Measurements from ENCODE around the gene RARS1. TPM values are rescaled to one million over a fixed set of nuclear protein-coding genes. Genes with fewer than 3 reads are reported as not detected.

Gene RARS1
- total RNA-seq, 1 donor from 2014 or later, result 131 TPM

DNA sequence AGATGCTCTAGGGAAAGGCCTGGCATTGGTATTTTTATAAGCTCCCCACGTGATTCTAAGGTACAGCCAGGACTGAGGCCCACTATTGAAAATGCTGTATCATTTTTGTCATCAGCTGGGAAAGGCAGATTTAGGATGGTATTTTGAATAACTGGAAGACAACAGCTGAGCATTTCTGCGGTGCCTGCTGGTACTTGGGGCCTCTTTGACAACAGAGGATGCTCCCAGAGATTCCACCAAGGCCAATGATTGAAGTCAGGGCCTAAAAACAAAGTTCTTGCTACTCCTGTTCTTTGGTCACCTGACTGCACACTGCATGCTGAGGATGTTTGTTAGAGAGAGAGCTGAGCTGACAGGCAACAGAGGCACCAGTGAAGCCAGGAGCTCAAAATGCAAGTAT is 50.9 kb downstream of the RARS1 start:
- no peaks in the 10 kb centered on the region for H3K36me3 Mint-ChIP-seq (ENCODE audit: low read depth)
- H3K27me3 Mint-ChIP-seq (ENCODE audit: low read depth), result peaks cover 8% of the 10 kb centered on the region
- H3K9me3 Mint-ChIP-seq, result no peaks in the 10 kb centered on the region
- no peak overlapping the region for H3K27ac Mint-ChIP-seq
- H3K4me3 Mint-ChIP-seq (ENCODE audit: low read depth), result no peak overlapping the region
- DNase-seq (ENCODE audit: low spot score), result no peak
- intact Hi-C loops (cut with micrococcal nuclease), result no loop called here
- H3K4me1 Mint-ChIP-seq (ENCODE audit: low read depth), result no peaks in the 10 kb centered on the region

DNA sequence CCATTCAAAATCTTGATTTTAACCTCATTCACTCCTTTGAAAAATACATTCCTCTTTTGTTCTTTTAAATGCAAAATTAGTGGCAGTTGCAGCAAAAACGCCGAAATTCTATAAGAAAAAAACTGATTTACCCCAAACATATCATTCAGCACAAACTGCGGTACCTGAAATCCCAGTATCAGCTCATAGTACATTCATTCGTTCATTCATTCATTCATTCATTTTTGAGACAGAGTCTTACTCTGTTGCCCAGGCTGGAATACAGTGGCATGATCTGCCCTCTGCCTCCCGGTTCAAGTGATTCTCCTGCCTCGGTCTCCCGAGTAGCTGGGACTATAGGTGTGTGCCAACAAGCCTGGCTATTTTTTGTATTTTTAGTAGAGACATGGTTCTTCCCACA is 63.3 kb downstream of the RARS1 start:
- no peaks in the 10 kb centered on the region for H3K27me3 Mint-ChIP-seq (ENCODE audit: low read depth)
- H3K4me3 Mint-ChIP-seq (ENCODE audit: low read depth), result no peak overlapping the region
- H3K36me3 Mint-ChIP-seq (ENCODE audit: low read depth), result peaks cover 68% of the 10 kb centered on the region
- intact Hi-C loops (cut with micrococcal nuclease), result no loop called here
- H3K9me3 Mint-ChIP-seq, result no peaks in the 10 kb centered on the region
- peaks cover 3% of the 10 kb centered on the region for H3K4me1 Mint-ChIP-seq (ENCODE audit: low read depth)
- DNase-seq (ENCODE audit: low spot score), result no peak
- no peak overlapping the region for H3K27ac Mint-ChIP-seq

DNA sequence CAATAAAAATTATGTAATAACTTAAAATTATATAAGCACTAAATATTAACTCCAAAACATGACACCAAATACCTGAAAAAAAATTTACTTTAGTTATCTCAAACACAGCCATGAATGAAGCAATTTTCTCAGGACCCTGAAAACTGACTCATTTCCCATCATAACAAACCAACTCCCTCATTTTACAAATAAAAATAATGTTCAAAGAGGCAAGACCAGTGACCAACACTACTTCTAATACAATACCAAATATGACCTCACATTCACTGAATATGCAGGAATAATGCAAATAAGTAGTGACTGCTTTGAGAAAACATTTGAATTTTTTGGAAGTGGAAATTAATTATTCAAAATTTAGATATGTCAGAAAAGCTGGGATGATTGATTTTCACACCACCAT is 64.4 kb downstream of the RARS1 start:
- intact Hi-C loops (cut with micrococcal nuclease), result no loop called here
- no peaks in the 10 kb centered on the region for H3K9me3 Mint-ChIP-seq
- no peaks in the 10 kb centered on the region for H3K27me3 Mint-ChIP-seq (ENCODE audit: low read depth)
- H3K4me3 Mint-ChIP-seq (ENCODE audit: low read depth), result no peak overlapping the region
- H3K27ac Mint-ChIP-seq, result no peak overlapping the region
- H3K36me3 Mint-ChIP-seq (ENCODE audit: low read depth), result peaks cover 70% of the 10 kb centered on the region
- H3K4me1 Mint-ChIP-seq (ENCODE audit: low read depth), result peaks cover 3% of the 10 kb centered on the region
- DNase-seq (ENCODE audit: low spot score), result no peak

DNA sequence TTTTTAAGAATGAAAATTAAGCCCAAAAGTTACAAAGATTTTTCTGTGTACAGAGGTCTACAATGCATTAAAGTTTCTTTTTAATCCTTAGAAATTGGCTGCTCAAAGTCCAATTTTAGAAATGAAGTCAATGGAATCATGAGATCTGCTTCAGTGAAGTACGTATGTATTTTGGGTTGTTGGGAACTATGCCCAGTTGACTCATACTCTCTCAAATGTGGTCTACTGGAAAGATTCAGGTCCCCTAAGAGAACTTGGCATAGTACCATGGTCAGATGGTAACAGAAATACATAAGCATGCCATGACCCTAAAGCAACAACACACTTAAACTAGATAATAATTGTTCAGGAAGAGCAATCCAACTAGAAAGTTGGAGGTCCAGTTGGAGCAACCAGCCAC is 65.9 kb downstream of the RARS1 start:
- intact Hi-C loops (cut with micrococcal nuclease), result no loop called here
- Mint-ChIP-seq H3K4me1 (ENCODE audit: low read depth) (peaks cover 3% of the 10 kb centered on the region), H3K27me3 (ENCODE audit: low read depth) (no peaks in the 10 kb centered on the region), H3K9me3 (no peaks in the 10 kb centered on the region), H3K4me3 (ENCODE audit: low read depth) (no peak overlapping the region), H3K27ac (no peak overlapping the region), H3K36me3 (ENCODE audit: low read depth) (peaks cover 74% of the 10 kb centered on the region)
- no peak for DNase-seq (ENCODE audit: low spot score)

DNA sequence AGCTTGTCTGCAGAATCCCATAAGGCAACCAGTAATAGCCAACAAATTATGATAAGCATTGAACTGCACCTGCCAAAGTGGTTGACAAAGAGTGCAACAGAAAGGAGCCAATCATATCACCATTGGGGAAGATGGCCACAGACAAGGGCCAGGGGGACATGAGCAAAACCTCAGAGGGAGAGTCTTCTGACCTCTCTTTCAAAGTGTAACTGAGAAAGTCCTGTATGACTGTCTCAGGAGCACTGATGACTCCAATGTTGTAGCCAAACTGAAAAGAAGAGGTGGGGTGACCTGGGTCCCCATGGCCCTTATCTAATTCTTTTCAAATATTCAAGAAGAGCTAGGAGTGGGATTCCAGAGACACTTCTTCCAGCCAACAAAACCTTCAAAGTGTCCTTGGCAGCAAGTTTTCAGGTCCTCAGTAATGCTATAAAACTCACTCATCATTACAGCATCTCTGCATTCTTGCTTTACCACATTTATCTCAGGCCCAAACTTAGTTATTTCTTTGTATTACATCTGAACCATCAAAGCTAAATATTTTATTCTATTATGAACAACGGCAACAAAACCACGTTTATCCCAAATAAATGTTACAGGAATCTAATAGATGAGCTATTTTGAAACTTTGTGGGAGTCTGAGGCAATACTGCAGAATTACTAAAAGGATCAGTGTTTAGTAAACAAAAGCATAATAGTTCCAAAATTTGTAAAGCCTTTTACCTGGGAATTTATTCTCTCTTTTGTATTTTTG is 67.3 kb downstream of the RARS1 start:
- Mint-ChIP-seq H3K36me3 (ENCODE audit: low read depth) (peaks cover 69% of the 10 kb centered on the region), H3K9me3 (no peaks in the 10 kb centered on the region), H3K4me3 (ENCODE audit: low read depth) (no peak overlapping the region), H3K4me1 (ENCODE audit: low read depth) (peaks cover 3% of the 10 kb centered on the region), H3K27me3 (ENCODE audit: low read depth) (no peaks in the 10 kb centered on the region), H3K27ac (no peak overlapping the region)
- intact Hi-C loops (cut with micrococcal nuclease), result no loop called here
- no peak for DNase-seq (ENCODE audit: low spot score)

DNA sequence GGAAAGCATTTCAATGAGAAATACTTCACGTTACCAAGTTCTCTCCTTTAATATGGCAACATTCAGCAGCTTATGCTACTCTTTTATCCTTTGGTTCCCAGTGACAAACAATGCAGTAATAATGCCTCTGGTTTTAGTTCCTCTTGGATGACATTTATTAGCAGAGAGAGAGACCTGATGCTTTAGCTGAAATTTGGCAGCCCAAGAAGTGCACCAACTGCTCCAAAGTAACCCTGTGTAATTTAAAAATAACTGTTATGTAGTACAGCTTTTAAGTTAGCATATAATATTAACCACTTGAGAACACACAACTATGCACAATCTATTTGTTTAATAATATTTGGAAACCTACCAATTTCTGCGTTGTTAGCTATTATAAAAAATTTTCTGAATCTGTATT is 71.1 kb downstream of the RARS1 start:
- no peak overlapping the region for H3K4me3 Mint-ChIP-seq (ENCODE audit: low read depth)
- intact Hi-C loops (cut with micrococcal nuclease), result no loop called here
- H3K4me1 Mint-ChIP-seq (ENCODE audit: low read depth), result peaks cover 5% of the 10 kb centered on the region
- DNase-seq (ENCODE audit: low spot score), result no peak
- peaks cover 86% of the 10 kb centered on the region for H3K36me3 Mint-ChIP-seq (ENCODE audit: low read depth)
- no peak overlapping the region for H3K27ac Mint-ChIP-seq
- H3K27me3 Mint-ChIP-seq (ENCODE audit: low read depth), result no peaks in the 10 kb centered on the region
- no peaks in the 10 kb centered on the region for H3K9me3 Mint-ChIP-seq

DNA sequence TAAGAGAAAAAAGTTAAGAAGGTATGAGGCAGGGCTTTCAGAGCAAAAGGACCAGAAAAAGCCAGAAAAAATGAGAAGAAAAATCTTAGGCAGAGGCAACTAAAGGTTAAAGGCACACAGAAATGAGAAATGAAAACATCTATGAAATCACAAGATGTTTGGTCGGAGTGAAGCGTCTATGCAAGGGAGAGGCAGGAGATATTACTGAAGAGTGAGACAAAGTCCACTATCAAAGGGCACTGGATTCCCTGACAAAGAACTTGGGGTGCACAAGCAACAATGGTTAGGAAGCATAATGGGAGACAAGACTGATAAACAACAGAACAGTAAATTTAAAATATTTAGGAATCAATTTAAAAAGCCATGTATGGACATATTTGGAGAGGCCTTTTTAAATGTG is 76.0 kb downstream of the RARS1 start:
- intact Hi-C loops (cut with micrococcal nuclease), result no loop called here
- H3K27me3 Mint-ChIP-seq (ENCODE audit: low read depth), result no peaks in the 10 kb centered on the region
- DNase-seq (ENCODE audit: low spot score), result no peak
- H3K4me1 Mint-ChIP-seq (ENCODE audit: low read depth), result peaks cover 9% of the 10 kb centered on the region
- no peaks in the 10 kb centered on the region for H3K9me3 Mint-ChIP-seq
- no peak overlapping the region for H3K4me3 Mint-ChIP-seq (ENCODE audit: low read depth)
- peaks cover 75% of the 10 kb centered on the region for H3K36me3 Mint-ChIP-seq (ENCODE audit: low read depth)
- no peak overlapping the region for H3K27ac Mint-ChIP-seq

DNA sequence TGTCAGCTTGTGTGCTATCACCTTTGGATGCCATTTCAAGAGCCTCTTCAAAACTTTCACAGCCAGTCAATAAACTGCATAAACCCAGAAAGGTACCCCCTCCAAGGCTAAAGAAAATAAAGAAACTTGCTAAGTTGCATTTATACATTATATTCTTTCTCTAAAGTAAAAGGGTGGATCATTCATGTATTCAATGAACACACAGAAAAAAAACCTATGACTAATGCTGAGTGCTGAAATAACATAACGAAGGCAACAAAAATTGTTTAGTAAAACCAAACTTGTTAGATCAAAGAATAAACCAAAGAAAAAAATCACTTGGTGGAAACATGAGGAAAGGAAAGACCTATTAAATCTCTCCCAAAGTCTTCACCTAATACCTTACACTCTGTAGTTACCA is 77.7 kb downstream of the RARS1 start:
- DNase-seq (ENCODE audit: low spot score), result no peak
- Mint-ChIP-seq H3K4me1 (ENCODE audit: low read depth) (peaks cover 11% of the 10 kb centered on the region), H3K36me3 (ENCODE audit: low read depth) (peaks cover 76% of the 10 kb centered on the region), H3K4me3 (ENCODE audit: low read depth) (no peak overlapping the region), H3K9me3 (no peaks in the 10 kb centered on the region), H3K27me3 (ENCODE audit: low read depth) (no peaks in the 10 kb centered on the region), H3K27ac (no peak overlapping the region)
- intact Hi-C loops (cut with micrococcal nuclease), result no loop called here

DNA sequence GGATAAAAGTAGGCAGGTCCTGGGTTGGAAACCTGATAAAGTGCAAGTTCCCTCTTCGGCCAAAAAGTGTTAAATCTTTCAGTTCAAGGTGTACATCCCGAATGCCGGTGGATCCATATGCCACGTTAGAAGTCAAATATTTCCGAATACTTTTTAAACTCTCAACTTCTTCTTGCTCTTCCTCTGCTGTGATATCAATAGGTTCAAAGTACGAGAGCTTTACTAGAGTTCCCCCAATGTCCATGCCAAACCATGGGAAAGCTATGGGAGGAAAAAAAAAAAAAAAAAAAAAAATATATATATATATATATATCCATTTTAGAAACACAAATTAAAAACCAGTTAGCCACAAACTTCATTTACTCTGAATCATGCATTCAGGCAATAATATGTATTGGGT is 82.5 kb downstream of the RARS1 start:
- peaks cover 12% of the 10 kb centered on the region for H3K4me1 Mint-ChIP-seq (ENCODE audit: low read depth)

More for the DNA sequence above, 82.5 kb downstream of the RARS1 start:
- intact Hi-C loops (cut with micrococcal nuclease), result no loop called here
- Mint-ChIP-seq H3K27ac (no peak overlapping the region), H3K36me3 (ENCODE audit: low read depth) (peaks cover 67% of the 10 kb centered on the region), H3K9me3 (no peaks in the 10 kb centered on the region), H3K4me3 (ENCODE audit: low read depth) (no peak overlapping the region), H3K27me3 (ENCODE audit: low read depth) (no peaks in the 10 kb centered on the region)
- no peak for DNase-seq (ENCODE audit: low spot score)

Other genes starting within 250 kb of the RARS1 start
- 0.09 and 0.59 TPM in 2 replicates for gene WWC1, start 194.8 kb upstream of the RARS1 start, total RNA-seq
- gene FBLL1, start 42.8 kb downstream of the RARS1 start, total RNA-seq, result not detected in 2 replicates
- gene PANK3, start 92.9 kb downstream of the RARS1 start, total RNA-seq, result 74.5 and 87.1 TPM in 2 replicates